ENCODE data around the gene GOT2.
"Not testable (repeated sequence)": the region's sequence is repeated elsewhere in the genome, so short reads cannot be mapped to it uniquely, and the experiment has no call there.

The GOT2 gene

GRCh38 chr16:58716468-58716867, 17.6 kb downstream of the GOT2 start:
- no peak for DNase-seq

- DNase-seq: no peak
Measured at GRCh38 chr16:58713742-58714141, 20.4 kb downstream of the GOT2 start.

GRCh38 chr16:58709333-58709732, 24.8 kb downstream of the GOT2 start:
- no peak for DNase-seq

GRCh38 chr16:58699151-58699550, 35.0 kb downstream of the GOT2 start:
- no peak for DNase-seq

DNA sequence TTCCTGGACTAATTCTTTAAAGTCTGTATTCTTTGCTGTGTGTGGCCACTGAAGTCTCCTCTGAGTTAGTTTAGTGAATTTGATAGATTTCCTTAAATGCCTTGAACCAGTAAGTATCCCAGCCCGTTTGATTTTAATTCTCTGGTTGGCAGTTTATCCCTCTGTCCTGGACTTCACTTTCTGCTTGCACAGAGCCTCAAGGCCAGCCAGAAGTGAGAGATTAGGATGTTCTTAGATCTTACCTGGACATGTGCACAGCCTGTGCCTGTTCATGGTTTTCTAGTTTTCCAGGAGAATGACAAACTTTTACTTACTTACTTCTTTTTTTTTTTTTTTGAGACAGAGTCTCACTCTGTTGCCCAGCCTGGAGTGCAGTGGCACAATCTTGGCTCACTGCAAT, 38.7 kb downstream of the GOT2 start:
- DNase-seq: no peak

- DNase-seq: no peak
Measured at GRCh38 chr16:58692450-58692849, 41.7 kb downstream of the GOT2 start.

DNA sequence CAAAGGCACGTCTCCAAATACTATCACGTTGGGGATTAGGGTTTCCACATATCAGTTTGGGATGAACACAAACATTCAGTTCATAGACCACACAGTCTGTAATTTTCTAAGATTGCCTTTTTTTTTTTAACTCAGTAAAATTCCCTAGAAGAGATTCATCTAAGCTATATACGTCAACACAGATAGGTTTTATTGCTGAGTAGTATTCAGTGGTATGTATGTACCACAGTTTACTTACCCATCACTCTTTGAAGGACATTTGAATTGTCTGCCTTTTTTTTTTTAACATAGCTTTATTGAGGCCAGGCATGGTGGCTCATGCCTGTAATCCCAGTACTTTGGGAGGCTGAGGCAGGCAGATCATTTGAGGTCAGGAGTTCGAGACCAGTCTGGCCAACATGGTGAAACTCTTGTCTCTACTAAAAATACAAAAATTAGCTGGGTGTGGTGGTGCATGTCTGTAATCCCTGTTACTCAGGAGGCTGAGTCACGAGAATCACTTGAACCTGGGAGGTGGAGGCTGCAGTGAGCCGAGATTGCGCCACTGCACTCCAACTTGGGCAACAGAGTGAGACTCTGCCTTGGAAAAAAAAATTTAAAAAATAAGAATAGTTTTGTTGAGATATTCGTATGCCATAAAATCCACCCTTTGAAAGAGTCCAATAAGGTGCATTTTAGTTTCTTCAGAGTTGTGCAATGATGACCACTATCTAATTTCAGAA, 47.0 kb downstream of the GOT2 start:
- DNase-seq: peak; percentile 85

GRCh38 chr16:58685084-58685449, 49.0 kb downstream of the GOT2 start:
- no peak for DNase-seq

DNA sequence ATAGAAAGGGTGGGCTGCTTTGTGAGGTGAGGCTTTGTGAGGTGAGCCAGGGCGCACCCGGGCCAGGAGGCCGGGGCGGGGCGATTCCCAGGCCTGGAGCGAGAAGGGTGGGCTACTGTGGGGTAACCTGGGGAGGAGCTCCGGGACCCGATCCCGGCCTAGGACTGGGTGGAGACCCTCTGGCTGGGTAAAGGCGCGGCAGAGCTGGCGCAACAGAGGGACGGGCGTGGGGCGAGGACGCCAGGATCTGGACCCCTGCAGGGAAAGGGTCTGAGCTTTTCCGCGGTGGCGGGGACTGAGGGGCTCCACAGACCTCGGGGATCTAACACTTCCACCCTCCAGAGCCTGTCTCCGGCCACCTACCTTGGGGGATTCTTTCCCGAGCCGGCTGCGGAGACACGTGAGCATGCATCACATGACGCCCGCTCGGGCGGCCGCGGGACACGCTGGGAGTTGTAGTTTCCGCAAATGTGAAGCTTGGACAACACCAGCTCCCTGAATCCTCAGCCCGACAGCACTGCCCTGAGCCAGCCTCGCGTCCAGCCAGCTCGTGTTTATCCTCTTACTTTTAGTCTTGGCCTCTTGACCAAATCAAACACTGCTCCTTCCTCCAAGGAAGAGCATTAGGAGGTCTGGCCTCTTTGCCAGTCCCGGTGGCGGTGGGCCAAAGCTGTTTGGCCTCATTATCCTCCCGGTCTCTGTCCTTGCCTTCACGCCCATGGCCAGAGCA, 49.6 kb downstream of the GOT2 start, which contains the start of gene SLC38A7:
SLC38A7 (minus strand) TSS at position 417 of the 730 bp plus-strand sequence. CDS start 4,644 bp downstream, outside the sequence.
- DNase-seq: peak; percentile 71

DNA sequence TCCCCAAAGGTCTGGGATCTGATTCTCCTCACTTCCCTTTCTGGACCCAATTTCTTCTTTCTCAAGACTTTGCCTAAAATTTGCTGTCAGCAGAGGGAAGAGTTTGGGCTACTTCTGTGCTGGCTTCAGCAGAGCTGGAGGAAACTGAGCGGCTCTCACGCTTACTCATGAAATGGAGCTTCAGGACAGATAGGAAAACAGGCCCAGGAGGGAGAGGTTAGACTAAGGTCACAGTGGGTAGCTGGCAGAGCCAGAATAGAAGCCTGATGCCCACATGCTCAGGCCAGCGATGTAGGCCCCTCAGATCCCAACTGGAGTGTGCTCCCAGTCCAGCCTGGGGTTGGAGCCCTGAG, 50.1 kb downstream of the GOT2 start:
- DNase-seq: peak; percentile 30

DNA sequence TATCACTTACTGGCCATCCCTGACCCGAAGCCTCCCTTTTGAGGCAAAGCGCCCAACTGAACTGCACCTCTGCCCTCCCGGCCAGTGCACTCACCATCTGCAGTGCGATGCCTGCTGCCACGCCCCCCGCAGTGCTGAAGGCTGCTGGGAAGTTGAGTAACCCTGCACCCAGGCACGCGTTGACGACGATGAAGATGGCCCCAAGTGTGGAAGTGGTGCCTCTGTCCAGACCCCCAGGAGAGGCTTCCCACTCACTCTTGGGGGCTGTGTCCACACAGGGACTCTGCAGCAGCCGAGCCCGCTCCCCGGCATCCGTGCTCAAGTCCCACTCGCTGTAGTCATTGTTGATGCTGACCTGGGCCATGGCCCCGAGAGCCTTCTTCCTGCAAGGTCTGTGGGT, 54.4 kb downstream of the GOT2 start:
- DNase-seq: no peak

- DNase-seq: peak; percentile 40
Measured at GRCh38 chr16:58678716-58679115, 55.4 kb downstream of the GOT2 start.

DNA sequence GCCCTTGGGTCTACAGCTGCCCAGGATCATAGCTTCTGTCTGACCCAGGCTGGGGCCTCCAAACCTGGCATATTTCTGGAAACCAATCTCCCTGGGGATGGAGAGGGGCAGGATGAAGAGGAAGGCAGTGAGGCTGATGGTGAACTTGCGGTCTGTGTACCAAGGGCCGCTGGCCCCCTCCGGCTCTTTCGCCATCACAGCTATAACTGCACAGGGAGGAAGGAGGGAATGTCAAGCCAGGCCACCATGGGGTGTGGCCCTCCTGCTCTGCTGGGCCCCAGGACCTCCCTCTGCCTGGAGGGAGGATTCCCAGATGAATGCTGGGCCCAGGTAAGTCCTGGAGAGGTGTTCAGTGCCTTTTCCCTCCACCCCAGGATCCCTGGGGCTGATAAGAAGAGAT, 55.8 kb downstream of the GOT2 start:
- DNase-seq: no peak

DNA sequence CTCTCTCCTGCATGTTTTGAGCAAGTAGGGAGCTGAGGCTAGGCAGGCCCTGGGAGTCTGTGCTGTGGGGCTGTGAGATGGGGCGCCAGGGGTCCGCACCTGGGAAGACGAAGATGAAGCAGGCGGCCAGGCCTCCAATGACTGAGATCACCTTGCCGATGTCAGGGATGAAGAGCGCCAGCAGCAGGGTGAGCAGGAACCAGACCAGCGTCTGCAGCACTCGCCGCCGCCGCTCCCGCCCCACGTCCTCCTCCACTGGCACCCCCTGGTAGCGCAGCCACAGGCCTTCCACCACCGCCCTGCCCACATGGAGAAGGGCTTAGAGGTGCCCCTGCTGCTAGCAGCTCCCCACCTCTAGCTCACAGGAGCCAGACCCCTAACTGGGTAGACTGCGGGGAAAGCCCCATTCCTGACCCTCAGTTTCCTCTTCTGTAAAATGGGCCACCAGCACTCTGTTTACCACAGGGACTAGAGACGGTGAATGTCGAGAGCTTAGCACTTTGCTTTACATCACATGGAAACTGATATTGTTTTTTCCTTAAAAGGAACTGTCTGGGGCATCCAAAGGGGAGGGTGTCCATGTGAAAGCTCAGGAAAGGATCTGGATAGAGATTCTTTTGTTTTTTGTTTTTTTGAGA, 63.1 kb downstream of the GOT2 start:
- no peak for DNase-seq

DNA sequence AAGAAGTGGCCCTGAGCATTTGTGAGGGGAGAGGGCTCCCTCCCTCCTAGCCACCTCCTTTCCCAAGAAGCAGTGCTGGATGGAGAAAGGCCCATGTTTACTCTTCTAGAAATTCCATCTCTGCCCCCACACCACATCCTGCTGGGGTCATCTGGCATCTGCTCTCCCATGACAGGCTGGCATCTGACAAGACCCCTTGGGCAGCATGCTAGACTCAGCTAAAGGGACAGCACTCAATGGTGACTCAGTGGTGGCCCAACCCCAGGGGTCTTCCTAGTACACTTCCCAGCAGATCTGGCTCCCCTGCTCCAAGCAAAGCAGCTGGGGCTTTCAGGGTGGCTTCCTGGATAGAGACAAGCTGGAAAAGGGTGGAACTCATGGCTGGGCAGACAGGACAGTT, 63.9 kb downstream of the GOT2 start:
- DNase-seq: no peak

- no peak for DNase-seq
Measured at GRCh38 chr16:58665200-58665599, 68.9 kb downstream of the GOT2 start.

DNA sequence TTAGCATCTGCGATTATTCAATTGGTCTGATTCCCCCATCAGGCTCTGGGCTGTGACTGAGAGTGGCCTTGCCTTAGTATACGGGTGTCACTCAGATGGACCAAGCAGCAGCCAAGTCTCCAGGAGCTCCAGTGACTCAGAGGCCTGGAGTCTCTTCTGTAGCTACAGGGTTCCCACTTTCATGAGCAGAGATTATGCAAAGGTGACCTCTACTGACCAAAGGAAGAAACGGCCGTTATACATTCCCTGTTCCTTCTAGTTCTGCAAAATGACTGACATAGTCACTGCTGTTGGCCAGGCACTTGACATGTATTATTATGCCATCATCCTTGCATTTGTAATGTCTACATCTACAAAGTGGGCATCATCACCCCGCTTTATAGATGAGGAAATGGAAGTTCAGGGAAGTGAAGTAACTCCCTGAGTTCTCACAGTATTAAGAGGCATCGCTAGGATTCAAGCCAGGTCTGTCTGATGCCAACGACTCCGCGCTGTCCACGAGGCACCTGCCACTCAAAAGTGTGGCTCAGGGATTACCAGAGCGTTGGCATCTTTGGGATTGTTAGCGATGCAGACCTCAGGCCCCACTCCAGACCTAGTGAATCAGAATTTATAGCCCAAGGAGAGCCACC, 72.8 kb downstream of the GOT2 start:
- DNase-seq: peak; percentile 87

- DNase-seq: not testable (repeated sequence)
Measured at GRCh38 chr16:58659911-58660310, 74.2 kb downstream of the GOT2 start.

DNA sequence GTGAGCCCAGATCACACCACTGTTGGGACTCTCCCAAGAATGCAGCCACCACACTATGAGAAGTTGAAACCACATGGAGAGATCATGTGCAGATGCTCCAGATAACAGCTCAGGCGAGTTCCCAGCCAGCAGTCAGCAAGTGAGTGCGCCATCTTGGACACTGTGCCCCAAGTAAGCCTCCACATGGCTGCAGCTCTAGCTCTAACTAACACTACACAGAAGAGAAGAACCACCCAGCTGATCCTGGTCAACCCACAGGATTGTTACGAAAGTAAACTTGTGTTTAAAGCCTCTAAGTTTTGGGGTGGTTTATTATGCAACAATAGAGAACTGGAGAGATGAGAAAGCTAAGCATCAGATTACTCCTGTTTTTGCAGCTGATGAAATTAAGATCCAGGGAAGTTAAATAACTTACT, 75.3 kb downstream of the GOT2 start:
- peak; percentile 51 for DNase-seq
